HEK293 (cell line): ENCODE data around the gene GDAP1L1.
A peak's percentile ranks its signal among the peaks of the same experiment; 100 is the strongest.

ENCODE experiments used
- CTCF ChIA-PET: fragments of 350-600 bp; formaldehyde crosslinking; extraction: SDS; loops from one replicate; lab custom pipeline; 2021; ENCODE audit warnings: antibody characterized with exemption; lab: Yijun Ruan, JAX
- POLR2A ChIA-PET: fragments of 300-600 bp; formaldehyde crosslinking; extraction: SDS; loops from one replicate; lab custom pipeline; 2020; ENCODE audit warnings: antibody characterized with exemption, inconsistent platforms; lab: Yijun Ruan, JAX
- H3K27ac ChIP-seq: fragments of 200-500 bp; sonication (Bioruptor generic); 2 replicates; pipeline ENCODE4 v1.5.1; 2014; ENCODE audit warnings: low read depth, low read length, control low read depth, inconsistent platforms; ENCODE audit errors: extremely low read depth
- H3K36me3 ChIP-seq, 2 experiments: fragments of 200-500 bp in 1 of 2; sonication (Bioruptor generic) in 1 of 2; 1 replicate in 1 of 2; 2 replicates in 1 of 2; pipeline ENCODE4 v1.5.1; 2014 to 2017; ENCODE audit warnings: inconsistent platforms in 2 of 2, low read length in 2 of 2; ENCODE audit not compliant: control insufficient read depth in 2 of 2, insufficient read depth in 1 of 2
- H3K4me1 ChIP-seq: fragments of 200-500 bp; sonication (Bioruptor generic); 2 replicates; pipeline ENCODE4 v1.5.1; 2014; ENCODE audit warnings: mild to moderate bottlenecking, low read length, inconsistent platforms; ENCODE audit not compliant: control insufficient read depth, insufficient read depth
- H3K4me3 ChIP-seq: 2 replicates; pipeline ENCODE4 v1.5.1; 2011; ENCODE audit warnings: low read depth, mild to moderate bottlenecking, control low read depth, low read length, moderate library complexity
- H3K9me3 ChIP-seq: fragments of 200-500 bp; sonication (Bioruptor generic); 2 replicates; pipeline ENCODE4 v1.5.1; 2014; ENCODE audit warnings: low read depth, low read length, inconsistent platforms; ENCODE audit not compliant: control insufficient read depth, insufficient read depth
- BCL6B ChIP-seq: fragments of 450-650 bp; formaldehyde crosslinking; IDR thresholded peaks from 2 replicates; pipeline ENCODE4 v1.5.1; 2017; ENCODE audit warnings: missing biosample characterization, missing genetic modification characterization
- KLF16 ChIP-seq: fragments of 450-650 bp; formaldehyde crosslinking; IDR thresholded peaks from 2 replicates; pipeline ENCODE4 v1.5.1; 2017; ENCODE audit warnings: missing biosample characterization, missing genetic modification characterization
- KLF8 ChIP-seq: fragments of 450-650 bp; formaldehyde crosslinking; IDR thresholded peaks from 2 replicates; pipeline ENCODE4 v1.5.1; 2016; ENCODE audit warnings: missing biosample characterization, missing genetic modification characterization
- PRDM2 ChIP-seq: fragments of 450-650 bp; formaldehyde crosslinking; IDR thresholded peaks from 2 replicates; pipeline ENCODE4 v1.5.1; 2016; ENCODE audit warnings: missing biosample characterization, missing genetic modification characterization, borderline replicate concordance
- RBAK ChIP-seq: fragments of 450-650 bp; formaldehyde crosslinking; IDR thresholded peaks from 2 replicates; pipeline ENCODE4 v1.5.1; 2016; ENCODE audit warnings: missing biosample characterization, missing genetic modification characterization
- YY2 ChIP-seq: fragments of 450-650 bp; formaldehyde crosslinking; IDR thresholded peaks from 2 replicates; pipeline ENCODE4 v1.5.1; 2016; ENCODE audit warnings: missing biosample characterization, missing genetic modification characterization
- ZBTB48 ChIP-seq: fragments of 450-650 bp; formaldehyde crosslinking; IDR thresholded peaks from 2 replicates; pipeline ENCODE4 v1.5.1; 2016; ENCODE audit warnings: missing biosample characterization, missing genetic modification characterization
- ZBTB8A ChIP-seq: fragments of 450-650 bp; formaldehyde crosslinking; IDR thresholded peaks from 2 replicates; pipeline ENCODE4 v1.5.1; 2016; ENCODE audit warnings: missing biosample characterization, missing genetic modification characterization
- ZEB2 ChIP-seq: fragments of 450-650 bp; formaldehyde crosslinking; IDR thresholded peaks from 2 replicates; pipeline ENCODE4 v1.5.1; 2016; ENCODE audit warnings: missing biosample characterization, missing genetic modification characterization
- ZFP69B ChIP-seq: fragments of 450-650 bp; formaldehyde crosslinking; IDR thresholded peaks from 2 replicates; pipeline ENCODE4 v1.5.1; 2016; ENCODE audit warnings: missing biosample characterization, missing genetic modification characterization
- ZNF335 ChIP-seq: fragments of 450-650 bp; formaldehyde crosslinking; conservative IDR thresholded peaks from 2 replicates; pipeline ENCODE4 v1.5.1; 2016; ENCODE audit warnings: missing biosample characterization, missing genetic modification characterization
- ZNF416 ChIP-seq: fragments of 450-650 bp; formaldehyde crosslinking; IDR thresholded peaks from 2 replicates; pipeline ENCODE4 v1.5.1; 2016; ENCODE audit warnings: missing biosample characterization, missing genetic modification characterization
- ZNF514 ChIP-seq: fragments of 450-650 bp; formaldehyde crosslinking; IDR thresholded peaks from 2 replicates; pipeline ENCODE4 v1.5.1; 2016; ENCODE audit warnings: missing biosample characterization, missing genetic modification characterization
- ZNF518A ChIP-seq: fragments of 450-650 bp; formaldehyde crosslinking; conservative IDR thresholded peaks from 2 replicates; pipeline ENCODE4 v1.5.1; 2016; ENCODE audit warnings: low read depth, missing biosample characterization, missing genetic modification characterization
- ZNF561 ChIP-seq: fragments of 450-650 bp; IDR thresholded peaks from 2 replicates; pipeline ENCODE4 v1.5.1; 2018; ENCODE audit warnings: missing biosample characterization, missing genetic modification characterization, borderline replicate concordance
- ZNF645 ChIP-seq: fragments of 450-650 bp; formaldehyde crosslinking; IDR thresholded peaks from 2 replicates; pipeline ENCODE4; 2016; ENCODE audit warnings: missing biosample characterization, missing genetic modification characterization
- ZNF660 ChIP-seq: fragments of 450-650 bp; IDR thresholded peaks from 2 replicates; pipeline ENCODE4 v1.5.1; 2018; ENCODE audit warnings: missing biosample characterization, mild to moderate bottlenecking, missing genetic modification characterization
- ZNF792 ChIP-seq: fragments of 450-650 bp; formaldehyde crosslinking; IDR thresholded peaks from 2 replicates; pipeline ENCODE4 v1.5.1; 2016; ENCODE audit warnings: missing biosample characterization, missing genetic modification characterization
- ZSCAN30 ChIP-seq: fragments of 450-650 bp; IDR thresholded peaks from 2 replicates; pipeline ENCODE4 v1.5.1; 2018; ENCODE audit warnings: missing biosample characterization, mild to moderate bottlenecking, missing genetic modification characterization, moderate library complexity

The GDAP1L1 gene

GRCh38 chr20:44309763-44310663 lies 62.9 kb downstream of the GDAP1L1 start (continued):
- TF ChIP-seq PRDM2 (tag by site-specific recombination) (no peak), RBAK (tag by site-specific recombination) (no peak), ZNF335 (peak; percentile 86), ZNF518A (no peak), ZNF792 (tag by site-specific recombination) (no peak)

- Histone ChIP-seq H3K9me3 (no peaks in the 10 kb centered on the region), H3K4me3 (peak within 1 kb of the TSS; percentile 68), H3K36me3 (peaks cover 0 to 5% of the 10 kb centered on the region in 2 experiments; a peak in 1 of 3 replicates), H3K4me1 (no peaks in the 10 kb centered on the region), H3K27ac (peak within 1 kb of the TSS; percentile 37; the same call in 1 of the 2 replicates)
- ChIA-PET CTCF (interaction anchor here (0.6 to 6.1 kb wide), 39 partner anchors 9 to 561 kb away, joined by 3 to 187 read pairs (median 4); partner anchors contain the start of gene GDAP1L1), POLR2A (interaction anchor here (0.6 to 1.6 kb wide), 5 partner anchors 8 to 991 kb away, joined by 3 to 4 read pairs (median 3); partner anchors contain the start of gene OSER1)
- TF ChIP-seq ZNF514 (no peak), ZNF561 (peak; percentile 66; the same call in 1 of the 2 replicates), ZFP69B (tag by site-specific recombination) (peak; percentile 74; the same call in 1 of the 2 replicates), KLF16 (tag by site-specific recombination) (peak; percentile 95), ZNF335 (peak; percentile 94), ZEB2 (tag by site-specific recombination) (peak; percentile 85), ZBTB48 (tag by site-specific recombination) (peak; percentile 77; the same call in 1 of the 2 replicates), ZSCAN30 (tag by site-specific recombination) (no peak), BCL6B (tag by site-specific recombination) (no peak), ZBTB8A (tag by site-specific recombination) (peak; percentile 46; the same call in 1 of the 2 replicates), YY2 (tag by site-specific recombination) (peak; percentile 92), KLF8 (tag by site-specific recombination) (peak; percentile 82; the same call in 1 of the 2 replicates), ZNF645 (no peak), ZNF416 (tag by site-specific recombination) (no peak), ZNF660 (tag by site-specific recombination) (0 out of 2 replicates have a peak, but pooled peaks have one; percentile 29)
Measured at GRCh38 chr20:44310664-44311639, 63.8 kb downstream of the GDAP1L1 start, which contains the start of gene FITM2. FITM2 (minus strand) TSS chr20:44311202; CDS start chr20:44311148, 54 bp downstream.
